Activated CD8-positive, alpha-beta memory T cell treated with anti-CD3 and anti-CD28 coated beads, Interleukin-2, amount 10 ng/mL, durations not matched to agents 7 days and 5 days (primary cell): Measurements from ENCODE around the gene ATP5F1D. TPM values are rescaled to one million over a fixed set of nuclear protein-coding genes. Genes with fewer than 3 reads are reported as not detected.
"Not testable (repeated sequence)": the region's sequence is repeated elsewhere in the genome, so short reads cannot be mapped to it uniquely, and the experiment has no call there.

Experiments
- ATAC-seq: fragments of 150-1000 bp; cut with Tn5 transposase; one replicate; pipeline ENCODE4 v1.10.0; 2021; ENCODE audit warnings: moderate library complexity
- CTCF ChIA-PET: fragments of 350-600 bp; sonication (Branson Sonifier 250); formaldehyde crosslinking; loops from one replicate; lab custom pipeline; 2021; ENCODE audit warnings: antibody characterized with exemption; lab: Charles Lee
- DNase-seq: peaks from one replicate; pipeline ENCODE4 v3.0.0-alpha.2; 2020
- H3K27ac Mint-ChIP-seq: one replicate; pipeline ENCODE4 v1.8.0; 2021; ENCODE audit warnings: mild to moderate bottlenecking, mixed read lengths
- H3K27me3 Mint-ChIP-seq: one replicate; pipeline ENCODE4 v1.8.0; 2021; ENCODE audit warnings: mixed read lengths
- H3K36me3 Mint-ChIP-seq: one replicate; pipeline ENCODE4 v1.8.0; 2021; ENCODE audit warnings: mild to moderate bottlenecking, mixed read lengths
- H3K4me1 Mint-ChIP-seq: one replicate; pipeline ENCODE4 v1.8.0; 2021; ENCODE audit warnings: mixed read lengths
- H3K4me3 Mint-ChIP-seq: one replicate; pipeline ENCODE4 v1.8.0; 2021; ENCODE audit warnings: mild to moderate bottlenecking, moderate library complexity, mixed read lengths
- H3K9me3 Mint-ChIP-seq: one replicate; pipeline ENCODE4 v1.8.0; 2022; ENCODE audit warnings: low read depth, mixed read lengths
- total RNA-seq, 2 experiments: library from RNA; stranded (reverse); gene quantifications; one replicate each; pipeline ENCODE4 v1.2.3, GENCODE V29; 2021

Gene ATP5F1D
- total RNA-seq, 2 experiments from 2014 or later: 190 to 221 TPM

GRCh38 chr19:1239420-1239795 is 2.1 kb upstream of the ATP5F1D start:
- no peak overlapping the region for H3K27ac Mint-ChIP-seq
- CTCF ChIA-PET: interaction anchor here (1.0 to 10.1 kb wide), 5 partner anchors 17 to 211 kb away, joined by 3 to 723 read pairs (median 3); partner anchors contain the start of gene CIRBP
- ATAC-seq: no peak
- H3K36me3 Mint-ChIP-seq: no peaks in the 10 kb centered on the region
- peaks cover 16% of the 10 kb centered on the region for H3K27me3 Mint-ChIP-seq
- H3K4me1 Mint-ChIP-seq: peaks cover 31% of the 10 kb centered on the region
- no peak overlapping the region for H3K4me3 Mint-ChIP-seq
- H3K9me3 Mint-ChIP-seq: no peaks in the 10 kb centered on the region
- no peak for DNase-seq

- Mint-ChIP-seq H3K9me3 (no peaks in the 10 kb centered on the region), H3K36me3 (no peaks in the 10 kb centered on the region), H3K4me3 (peak overlapping the region; percentile 73), H3K4me1 (peaks cover 35% of the 10 kb centered on the region), H3K27ac (peak overlapping the region; percentile 66), H3K27me3 (peaks cover 16% of the 10 kb centered on the region)
- DNase-seq (peak; percentile 93), ATAC-seq (peak; percentile 65)
- CTCF ChIA-PET: interaction anchor here (0.6 to 10.1 kb wide), 21 partner anchors 9 to 333 kb away, joined by 3 to 723 read pairs (median 3); partner anchors contain the start of genes CIRBP, CNN2 and FAM174C
Measured at GRCh38 chr19:1239796-1240737, 1.5 kb upstream of the ATP5F1D start.

DNA sequence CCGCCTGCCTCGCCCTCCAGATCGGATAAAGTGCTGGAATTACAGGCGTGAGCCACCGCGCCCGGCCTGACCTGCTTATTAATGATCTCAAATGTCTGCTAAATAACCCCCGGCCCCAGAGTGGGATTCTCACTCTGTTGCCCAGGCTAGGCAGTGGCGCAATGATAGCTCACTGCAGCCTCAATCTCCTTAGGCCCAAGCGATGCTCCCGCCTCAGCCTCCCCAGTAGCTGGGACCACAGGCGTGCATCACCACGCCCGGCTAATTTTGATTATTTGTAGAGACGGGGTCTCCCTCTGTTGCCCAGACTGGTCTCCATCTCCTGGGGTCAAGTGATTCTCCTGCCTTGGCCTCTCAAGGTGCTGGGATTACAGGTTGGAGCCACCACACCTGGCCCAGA is 626 bp upstream of the ATP5F1D start:
- Mint-ChIP-seq H3K36me3 (no peaks in the 10 kb centered on the region), H3K4me3 (peak overlapping the region; percentile 73), H3K27ac (peak overlapping the region; percentile 84), H3K9me3 (no peaks in the 10 kb centered on the region), H3K27me3 (peaks cover 14% of the 10 kb centered on the region), H3K4me1 (peaks cover 35% of the 10 kb centered on the region)
- ATAC-seq: no peak
- no peak for DNase-seq
- CTCF ChIA-PET: interaction anchor here (0.6 to 10.1 kb wide), 23 partner anchors 8 to 378 kb away, joined by 3 to 723 read pairs (median 3); partner anchors contain the start of genes CIRBP, CNN2, FAM174C and WDR18

GRCh38 chr19:1243768-1244692 is 2.5 kb downstream of the ATP5F1D start:
- Mint-ChIP-seq H3K4me3 (peak overlapping the region; percentile 59), H3K36me3 (no peaks in the 10 kb centered on the region), H3K27ac (peak overlapping the region; percentile 87), H3K27me3 (peaks cover 5% of the 10 kb centered on the region), H3K9me3 (no peaks in the 10 kb centered on the region), H3K4me1 (peaks cover 28% of the 10 kb centered on the region)
- CTCF ChIA-PET: interaction anchor here (0.7 to 10.1 kb wide), 48 partner anchors 12 to 611 kb away, joined by 3 to 723 read pairs (median 4); partner anchors contain the start of genes ABCA7, CIRBP, CNN2 and FAM174C
- peak; percentile 38 for ATAC-seq
- peak; percentile 91 for DNase-seq

DNA sequence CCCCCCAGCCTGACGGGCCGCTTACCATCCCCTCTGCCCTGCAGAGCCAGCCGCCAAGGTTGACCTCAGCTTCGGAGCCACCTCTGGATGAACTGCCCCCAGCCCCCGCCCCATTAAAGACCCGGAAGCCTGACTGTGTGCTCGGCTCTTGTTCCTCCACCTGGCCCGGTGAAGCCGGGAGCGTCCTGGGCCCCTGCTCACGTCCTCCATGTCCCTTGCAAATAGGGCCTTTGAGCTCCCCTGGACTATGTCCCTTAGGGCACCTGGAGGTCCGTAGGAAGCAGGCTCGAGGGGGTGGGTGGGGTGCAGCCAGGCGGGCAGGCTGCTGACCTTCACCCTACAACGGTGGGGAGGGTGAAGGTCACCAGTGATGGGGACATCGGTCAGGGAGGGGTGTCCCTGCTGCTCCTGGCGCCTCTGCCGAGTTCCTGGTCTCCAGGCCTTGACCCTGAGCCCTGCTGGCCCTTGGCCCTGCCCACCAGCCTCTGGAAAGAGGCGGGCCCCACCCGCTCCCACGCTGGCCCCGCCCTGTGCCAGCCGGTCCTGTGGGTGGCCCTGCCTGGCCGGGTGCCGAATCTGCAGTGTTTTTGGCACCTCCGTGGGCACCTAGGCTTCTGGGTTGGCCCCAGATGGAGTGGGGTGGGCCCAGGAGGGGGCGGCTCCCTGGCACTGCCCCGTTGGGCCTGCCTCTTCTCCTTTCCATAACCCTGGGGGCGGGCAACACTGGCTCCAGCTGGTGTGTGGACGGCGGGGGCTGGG is 3.3 kb downstream of the ATP5F1D start:
- ATAC-seq (no peak), DNase-seq (no peak)
- H3K27ac Mint-ChIP-seq: peak overlapping the region; percentile 87
- H3K4me3 Mint-ChIP-seq: peak overlapping the region; percentile 59
- H3K27me3 Mint-ChIP-seq: no peaks in the 10 kb centered on the region
- peaks cover 2% of the 10 kb centered on the region for H3K36me3 Mint-ChIP-seq
- H3K9me3 Mint-ChIP-seq: no peaks in the 10 kb centered on the region
- CTCF ChIA-PET: interaction anchor here (0.7 to 10.1 kb wide), 45 partner anchors 12 to 611 kb away, joined by 3 to 723 read pairs (median 5); partner anchors contain the start of genes ABCA7, CIRBP, CNN2 and FAM174C
- peaks cover 28% of the 10 kb centered on the region for H3K4me1 Mint-ChIP-seq

- H3K36me3 Mint-ChIP-seq: peaks cover 2% of the 10 kb centered on the region
- no peak overlapping the region for H3K4me3 Mint-ChIP-seq
- H3K27ac Mint-ChIP-seq: no peak overlapping the region
- H3K9me3 Mint-ChIP-seq: no peaks in the 10 kb centered on the region
- H3K27me3 Mint-ChIP-seq: no peaks in the 10 kb centered on the region
- no peak for DNase-seq
- no peak for ATAC-seq
- CTCF ChIA-PET: interaction anchor here (2.9 to 10.1 kb wide), 2 partner anchors 15 to 38 kb away, joined by 10 to 723 read pairs; partner anchors contain the start of gene CIRBP
- peaks cover 28% of the 10 kb centered on the region for H3K4me1 Mint-ChIP-seq
Measured at GRCh38 chr19:1245494-1246264, 4.1 kb downstream of the ATP5F1D start.

- CTCF ChIA-PET: interaction anchor here (0.6 to 10.1 kb wide), 2 partner anchors 15 to 28 kb away, joined by 3 to 723 read pairs; partner anchors contain the start of gene CIRBP
- not testable (repeated sequence) for ATAC-seq, H3K4me3 Mint-ChIP-seq, H3K27me3 Mint-ChIP-seq, H3K27ac Mint-ChIP-seq, DNase-seq, H3K9me3 Mint-ChIP-seq, H3K36me3 Mint-ChIP-seq
- peaks cover 21% of the 10 kb centered on the region for H3K4me1 Mint-ChIP-seq
Measured at GRCh38 chr19:1246265-1247087, 4.9 kb downstream of the ATP5F1D start.

DNA sequence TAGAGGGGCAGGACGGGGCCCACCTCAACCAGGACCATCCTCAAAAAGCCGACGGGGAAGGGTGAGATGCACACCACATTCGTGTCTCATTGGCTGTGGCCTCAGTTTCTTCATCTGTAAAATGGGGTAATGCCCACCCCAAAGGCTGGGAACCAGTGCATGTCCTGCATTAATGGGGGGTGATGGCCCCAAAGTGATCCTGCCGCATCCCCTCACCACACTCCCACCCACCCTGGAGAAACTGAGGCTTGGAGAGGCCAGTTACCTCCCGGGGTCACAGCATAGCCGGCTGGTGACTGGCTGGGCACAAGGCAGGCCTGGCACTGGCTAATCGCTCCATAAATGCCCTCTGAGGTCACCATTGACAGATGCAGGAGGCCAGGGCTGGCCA is 6.2 kb downstream of the ATP5F1D start:
- Mint-ChIP-seq H3K27me3 (no peaks in the 10 kb centered on the region), H3K4me1 (peaks cover 13% of the 10 kb centered on the region), H3K4me3 (no peak overlapping the region), H3K36me3 (peaks cover 12% of the 10 kb centered on the region), H3K9me3 (no peaks in the 10 kb centered on the region), H3K27ac (peak overlapping the region; percentile 70)
- DNase-seq (no peak), ATAC-seq (no peak)
- CTCF ChIA-PET: interaction anchor here (10.1 kb wide), 1 partner anchor 13 kb away, joined by 723 read pairs; the partner anchor contains the start of gene CIRBP

DNA sequence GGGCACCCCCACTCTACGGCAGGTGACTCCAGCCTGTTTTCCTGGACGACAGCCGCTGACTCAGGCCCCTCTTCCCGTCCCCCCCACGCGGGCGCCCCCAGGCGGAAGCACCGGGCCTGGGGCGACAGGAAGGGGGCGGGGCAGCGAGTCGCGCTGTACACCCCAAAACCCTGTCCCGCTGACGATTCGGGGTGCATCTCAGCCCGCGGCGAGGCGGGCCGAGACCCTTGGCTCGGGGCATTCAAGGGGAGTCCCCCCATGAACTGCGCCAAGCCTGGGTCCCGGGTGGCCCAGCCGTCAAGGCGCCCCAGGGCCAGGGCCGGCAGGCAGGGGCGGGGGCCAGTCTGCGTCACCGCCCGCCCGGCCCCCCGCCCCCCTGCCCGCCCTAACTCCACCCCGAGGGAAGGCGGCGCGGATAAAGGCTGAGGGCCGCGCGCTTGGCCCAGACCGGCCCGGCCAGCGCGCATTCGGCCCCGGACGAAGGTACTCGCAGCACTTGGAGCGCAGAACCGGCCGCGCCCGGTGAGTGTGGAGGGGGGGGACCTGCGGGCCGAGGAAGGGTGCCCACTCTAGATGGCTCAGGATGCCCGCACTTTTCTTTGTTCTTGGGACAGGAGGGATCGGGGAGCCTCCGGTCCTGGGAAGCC is 6.7 kb downstream of the ATP5F1D start, which contains the start of gene MIDN:
Gene MIDN, plus strand, starts transcription at position 445 of the 647 bp plus-strand sequence. CDS start 1,714 bp downstream, outside the sequence.
- Mint-ChIP-seq H3K27ac (peak within 1 kb of the TSS; percentile 91), H3K36me3 (peaks cover 12% of the 10 kb centered on the region), H3K4me3 (peak within 1 kb of the TSS; percentile 79), H3K27me3 (no peaks in the 10 kb centered on the region), H3K4me1 (peaks cover 8% of the 10 kb centered on the region), H3K9me3 (no peaks in the 10 kb centered on the region)
- CTCF ChIA-PET: interaction anchor here (1.0 kb wide), 2 partner anchors 19 to 21 kb away, joined by 4 to 14 read pairs; partner anchors contain the start of gene CIRBP
- ATAC-seq (peak; percentile 26), DNase-seq (peak; percentile 88)

GRCh38 chr19:1248786-1249297 is 7.3 kb downstream of the ATP5F1D start:
- CTCF ChIA-PET: interaction anchor here (0.6 to 1.0 kb wide), 4 partner anchors 8 to 25 kb away, joined by 3 to 14 read pairs (median 4); partner anchors contain the start of gene CIRBP
- peak; percentile 18 for ATAC-seq
- H3K27me3 Mint-ChIP-seq: no peaks in the 10 kb centered on the region

More at GRCh38 chr19:1248786-1249297, 7.3 kb downstream of the ATP5F1D start:
- peak overlapping the region; percentile 79 for H3K4me3 Mint-ChIP-seq
- H3K27ac Mint-ChIP-seq: peak overlapping the region; percentile 91
- H3K9me3 Mint-ChIP-seq: no peaks in the 10 kb centered on the region
- peaks cover 15% of the 10 kb centered on the region for H3K36me3 Mint-ChIP-seq
- peak; percentile 85 for DNase-seq
- H3K4me1 Mint-ChIP-seq: peaks cover 8% of the 10 kb centered on the region
